HG02588 (cell line): Measurements from ENCODE around the gene SLC22A23.
"Not testable (repeated sequence)": the region's sequence is repeated elsewhere in the genome, so short reads cannot be mapped to it uniquely, and the experiment has no call there.

Source experiments
- ATAC-seq: cut with Tn5 transposase; IDR thresholded peaks from one replicate; pipeline ENCODE4 v1.9.1; 2021; ENCODE audit warnings: mild to moderate bottlenecking, moderate library complexity; ENCODE audit not compliant: unreplicated experiment

The SLC22A23 gene

DNA sequence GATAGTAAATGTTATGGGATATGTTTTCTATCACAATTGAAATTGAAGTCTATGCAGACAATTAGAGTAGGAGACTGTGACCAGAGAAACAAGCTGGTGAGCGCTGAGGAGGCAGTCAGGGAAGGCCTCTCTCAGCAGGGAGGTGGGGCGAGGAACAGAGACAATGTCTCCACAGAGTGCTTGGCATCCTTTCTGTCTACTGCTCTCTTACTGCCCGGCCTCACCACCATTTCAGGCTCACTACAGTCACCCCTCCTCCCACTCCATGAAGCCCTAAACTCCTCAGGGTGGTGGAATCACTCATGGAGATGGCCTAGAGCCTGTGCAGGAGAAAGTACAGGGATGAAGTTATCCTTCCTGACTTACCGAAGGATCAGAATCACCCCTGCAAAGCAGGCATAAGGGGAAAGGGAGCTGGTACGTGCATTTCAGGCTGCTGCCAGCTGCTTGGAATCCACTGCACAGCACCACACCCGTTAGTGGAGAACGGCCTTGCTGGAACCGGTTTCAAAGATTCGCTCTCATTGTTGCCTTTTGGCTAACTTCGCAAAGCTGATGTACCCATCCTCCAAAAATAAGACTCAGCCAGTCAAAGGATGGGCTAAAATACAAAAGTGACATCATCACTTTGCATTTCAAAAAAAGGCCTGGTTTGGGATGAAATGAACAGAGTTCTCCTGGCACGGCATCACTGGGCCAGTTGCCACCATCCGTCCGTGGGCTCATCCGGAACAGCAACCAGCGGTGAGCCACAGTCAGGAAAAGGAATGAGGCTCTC, 67.3 kb downstream of the SLC22A23 start:
- ATAC-seq, result no peak

DNA sequence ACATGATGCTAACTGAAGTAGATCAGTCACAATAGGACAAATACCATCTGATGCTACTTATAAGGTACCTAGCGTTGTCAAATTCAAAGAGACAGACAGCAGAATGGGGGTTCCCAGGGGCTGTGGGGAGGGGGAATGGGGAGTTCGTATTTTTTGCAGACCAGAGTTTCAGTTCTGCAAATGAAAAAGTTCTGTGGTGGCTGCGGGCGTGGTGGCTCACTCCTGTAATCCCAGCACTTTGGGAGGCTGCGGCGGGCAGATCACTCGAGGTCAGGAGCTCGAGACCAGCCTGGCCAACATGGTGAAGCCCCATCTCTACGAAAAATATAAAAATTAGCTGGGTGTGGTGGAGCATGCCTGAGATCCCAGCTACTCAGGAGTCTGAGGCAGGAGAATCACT, 68.1 kb downstream of the SLC22A23 start:
- ATAC-seq, result no peak

DNA sequence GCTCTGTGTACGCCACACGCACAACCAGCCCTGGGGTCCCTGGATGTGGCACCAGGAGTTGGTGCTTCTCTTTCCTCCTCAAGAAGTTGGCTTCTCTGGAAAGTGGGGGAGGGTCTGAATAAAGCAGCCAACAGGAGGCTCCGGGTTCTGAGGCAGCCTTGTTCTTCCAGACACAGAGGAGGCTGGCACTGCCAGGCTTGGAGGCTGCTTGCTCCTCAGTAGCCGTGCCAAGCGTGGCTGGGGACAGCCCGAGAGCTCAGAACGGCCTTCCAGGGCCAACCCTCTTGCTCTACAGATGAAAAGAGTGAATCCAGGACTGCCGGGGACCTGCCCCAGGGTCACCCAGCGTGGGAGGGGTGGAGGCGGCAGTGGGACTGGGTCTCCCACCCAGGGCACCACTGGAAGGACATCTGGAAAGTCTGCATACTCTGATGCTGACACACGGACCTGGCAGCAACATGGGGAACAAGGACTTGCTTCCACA, 70.4 kb downstream of the SLC22A23 start:
- ATAC-seq, result no peak

DNA sequence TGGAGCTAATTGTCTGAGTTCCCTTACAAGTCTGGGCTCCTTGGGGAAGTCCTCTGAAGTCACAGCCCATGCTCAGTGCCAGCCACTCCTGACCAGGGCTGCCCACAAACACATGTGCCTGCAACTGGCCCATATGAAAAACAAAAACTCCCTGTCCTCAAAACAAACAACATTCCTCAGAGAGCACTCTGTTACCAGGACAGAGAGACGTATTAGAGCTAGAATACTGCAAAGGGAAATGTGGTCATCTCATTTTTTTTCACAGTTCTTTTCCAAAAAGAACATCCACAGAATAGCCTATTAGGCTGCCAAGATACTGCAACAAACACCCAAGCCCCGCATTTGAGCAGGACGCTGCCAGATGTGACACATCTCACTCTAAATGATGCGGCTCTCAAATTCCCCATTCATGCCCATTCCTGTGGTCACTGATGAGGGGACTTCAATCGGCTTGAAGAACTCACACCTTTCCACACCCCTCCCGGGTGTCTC, 71.1 kb downstream of the SLC22A23 start:
- no peak for ATAC-seq

DNA sequence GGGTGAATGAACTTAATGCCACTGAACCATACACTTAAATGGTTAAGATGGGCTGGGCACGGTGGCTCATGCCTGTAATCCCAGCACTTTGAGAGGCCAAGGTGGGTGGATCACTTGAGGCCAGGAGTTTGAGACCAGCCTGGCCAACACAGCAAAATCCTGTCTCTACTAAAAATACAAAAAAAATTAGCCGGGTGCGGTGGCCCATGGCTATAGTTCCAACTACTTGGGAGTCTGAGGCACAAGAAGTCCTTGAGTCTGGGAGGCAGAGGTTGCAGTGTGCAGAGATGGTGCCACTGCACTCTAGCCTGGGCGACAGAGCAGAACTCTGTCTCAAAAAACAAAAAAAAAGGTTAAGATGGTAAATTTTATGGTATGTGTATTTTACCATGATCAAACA, 71.7 kb downstream of the SLC22A23 start:
- ATAC-seq, result not testable (repeated sequence)

DNA sequence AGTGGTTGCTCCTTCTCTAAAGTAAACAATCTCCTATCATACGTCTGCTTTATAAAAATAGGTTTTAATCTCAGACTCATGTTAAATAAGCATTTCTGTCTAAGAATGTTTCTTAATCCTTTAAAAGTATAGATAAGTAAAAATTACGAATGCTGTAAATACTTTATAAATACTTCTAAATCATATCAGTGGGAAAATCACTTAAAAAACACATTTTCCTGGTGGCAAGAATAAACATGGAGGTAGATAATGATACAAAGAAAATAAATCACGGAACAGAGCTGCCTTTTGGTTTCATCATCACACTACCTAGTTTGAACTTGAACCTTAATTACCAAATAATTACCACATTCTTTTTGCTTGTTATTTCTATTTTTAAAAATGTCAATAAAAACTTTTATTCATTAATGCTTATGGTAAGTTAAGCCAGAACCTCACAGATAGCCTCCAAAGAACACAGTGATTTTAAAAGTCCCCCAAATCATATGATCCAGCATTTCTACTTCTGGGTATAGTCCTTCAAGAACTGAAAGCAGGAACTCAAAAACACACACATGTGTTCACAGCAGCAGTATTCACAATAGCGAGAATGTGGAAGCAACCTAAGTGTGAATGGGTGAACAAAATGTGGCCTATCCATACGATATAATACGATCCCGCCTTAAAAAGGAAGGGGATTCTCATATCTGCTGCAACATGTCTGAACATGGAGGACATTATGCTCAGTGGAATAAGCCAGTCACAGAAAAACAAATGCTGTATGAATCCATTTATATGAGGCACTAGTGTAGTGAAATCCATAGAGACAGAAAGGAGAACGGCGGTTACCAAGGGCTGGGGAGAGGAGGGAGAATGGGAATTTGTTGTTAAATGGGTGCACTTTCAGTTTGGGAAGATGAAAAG, 72.4 kb downstream of the SLC22A23 start:
- no peak for ATAC-seq

DNA sequence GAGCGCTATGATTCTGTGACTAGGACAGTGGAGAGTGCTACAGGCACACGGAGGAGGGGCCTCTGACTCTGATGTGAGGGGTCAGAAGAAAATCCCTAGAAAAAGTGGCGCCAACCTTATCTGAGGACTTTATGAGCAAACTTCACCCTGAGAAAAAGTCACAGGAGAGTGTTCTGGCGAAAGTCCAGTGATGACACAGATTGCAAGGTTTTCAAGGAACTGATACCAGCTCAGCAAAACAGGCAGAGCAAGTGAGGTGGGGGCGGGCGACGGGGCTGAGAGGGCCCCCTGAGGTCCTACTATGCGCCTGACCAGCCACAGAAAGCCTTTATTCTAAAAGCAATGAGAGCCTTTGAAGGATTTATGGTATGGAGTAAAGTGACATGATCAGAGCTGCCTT, 73.3 kb downstream of the SLC22A23 start:
- ATAC-seq, result no peak

DNA sequence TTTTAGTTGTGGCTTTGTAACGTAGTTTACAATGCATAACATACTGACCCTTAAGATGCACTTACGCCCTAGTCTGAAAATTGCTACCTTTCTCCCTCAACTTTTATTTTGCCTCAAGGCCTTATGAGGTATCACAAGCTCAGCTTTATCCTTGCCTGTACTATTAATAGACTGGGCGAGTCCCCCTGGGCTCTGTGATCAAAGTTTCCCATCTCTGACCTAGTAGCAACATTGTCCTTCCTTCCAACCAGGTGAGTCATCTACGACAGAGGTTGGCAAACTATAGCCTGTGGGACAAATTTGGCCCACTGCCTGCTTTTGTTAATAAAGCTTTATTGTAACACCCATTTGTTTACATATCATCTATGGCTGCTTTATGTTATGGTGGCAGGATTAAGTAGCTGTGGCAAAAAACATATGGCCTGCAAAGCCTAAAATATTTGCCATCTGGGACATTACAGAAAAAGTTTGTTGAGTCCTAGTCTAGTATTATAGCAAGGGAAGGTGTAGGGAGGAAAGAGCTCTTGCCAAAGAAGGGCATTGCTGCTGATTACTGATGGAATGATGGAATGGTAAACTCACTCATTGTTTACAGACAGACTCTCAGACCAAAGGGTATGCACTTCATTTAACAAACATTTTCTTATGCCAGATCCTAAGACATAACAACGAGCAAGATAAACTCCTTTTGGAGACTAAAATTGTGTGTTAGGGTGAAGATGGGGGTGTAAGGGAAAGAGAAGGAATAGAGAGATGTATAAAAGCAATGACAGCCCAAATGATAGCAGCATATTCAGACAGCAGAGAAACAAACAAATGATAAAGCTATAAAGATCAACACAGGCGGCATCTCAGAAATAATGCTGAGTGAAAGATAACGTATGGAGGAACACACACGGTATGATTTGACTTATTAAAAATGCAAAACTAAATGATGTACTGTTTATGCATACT, 74.2 kb downstream of the SLC22A23 start:
- no peak for ATAC-seq

DNA sequence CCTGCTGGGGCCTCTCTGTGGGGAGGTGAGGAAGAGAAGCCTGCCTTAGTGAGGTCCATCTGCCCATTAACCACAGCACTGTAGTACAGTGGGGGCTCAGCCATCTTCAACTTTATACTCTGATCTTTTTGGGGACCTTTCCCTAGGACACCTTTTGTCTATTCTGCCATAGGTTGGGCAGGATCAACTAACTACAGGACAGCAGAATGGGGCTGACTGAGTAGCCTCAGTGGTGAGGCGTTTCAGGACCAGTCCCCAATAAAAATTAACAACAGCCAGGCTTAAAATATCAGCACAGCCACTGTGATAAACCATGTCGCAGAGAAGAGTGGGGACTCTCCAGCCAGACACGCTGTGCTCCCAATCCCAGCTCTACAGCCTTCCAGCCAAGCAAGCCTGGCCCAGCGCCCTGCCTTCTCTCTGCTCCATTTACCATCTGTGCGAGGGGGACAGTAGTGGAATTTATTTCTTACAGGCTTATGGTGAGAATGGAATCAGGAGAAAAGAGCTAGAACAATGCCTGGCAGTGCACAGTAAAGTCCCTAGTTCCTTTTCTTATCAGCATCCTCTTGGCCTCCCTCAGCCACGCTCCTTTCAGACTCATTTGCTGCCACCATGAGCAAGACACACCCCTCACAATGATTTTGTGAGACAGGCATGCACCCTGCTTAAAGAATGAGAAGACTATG, 75.5 kb downstream of the SLC22A23 start:
- ATAC-seq, result no peak

DNA sequence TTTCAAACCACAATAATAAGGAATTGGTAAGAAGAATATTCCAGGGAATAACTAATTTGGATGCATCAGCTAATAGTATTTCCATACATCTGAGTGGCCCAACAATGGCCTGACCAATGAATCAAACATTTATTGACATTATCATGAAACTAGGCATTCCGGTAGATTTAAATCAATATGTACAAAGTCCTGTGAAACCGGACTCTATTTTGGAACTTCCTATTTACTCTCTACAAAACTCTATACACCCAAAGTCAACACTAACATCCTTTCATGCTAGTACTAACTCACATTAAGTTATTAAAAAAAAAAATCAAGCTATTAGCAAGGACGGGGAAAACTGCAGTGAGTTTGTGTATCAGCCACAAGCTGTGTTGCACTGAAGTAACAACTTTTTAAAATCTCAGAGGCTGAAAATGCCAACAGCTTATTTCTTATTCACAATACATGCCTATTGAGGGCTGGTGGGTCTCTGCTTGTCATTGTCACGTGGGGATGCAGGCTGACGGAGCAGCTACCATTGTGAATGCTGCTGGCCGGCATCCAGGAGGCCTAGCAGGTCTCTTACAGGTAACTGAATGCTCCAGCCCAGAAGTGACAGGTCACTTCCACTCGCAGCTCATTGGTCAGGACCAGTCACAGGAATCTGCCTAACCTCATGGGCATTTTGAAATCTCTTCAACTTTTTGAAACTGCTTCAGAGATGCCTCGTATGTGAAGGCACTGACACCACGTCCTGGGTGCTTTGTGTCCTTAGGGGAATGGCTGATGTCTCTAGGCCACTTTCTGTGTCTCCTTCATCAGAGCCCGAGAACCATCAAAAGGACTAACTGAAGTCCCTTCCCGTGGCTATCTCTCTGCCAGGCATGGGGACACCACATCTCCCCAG, 76.3 kb downstream of the SLC22A23 start:
- no peak for ATAC-seq

DNA sequence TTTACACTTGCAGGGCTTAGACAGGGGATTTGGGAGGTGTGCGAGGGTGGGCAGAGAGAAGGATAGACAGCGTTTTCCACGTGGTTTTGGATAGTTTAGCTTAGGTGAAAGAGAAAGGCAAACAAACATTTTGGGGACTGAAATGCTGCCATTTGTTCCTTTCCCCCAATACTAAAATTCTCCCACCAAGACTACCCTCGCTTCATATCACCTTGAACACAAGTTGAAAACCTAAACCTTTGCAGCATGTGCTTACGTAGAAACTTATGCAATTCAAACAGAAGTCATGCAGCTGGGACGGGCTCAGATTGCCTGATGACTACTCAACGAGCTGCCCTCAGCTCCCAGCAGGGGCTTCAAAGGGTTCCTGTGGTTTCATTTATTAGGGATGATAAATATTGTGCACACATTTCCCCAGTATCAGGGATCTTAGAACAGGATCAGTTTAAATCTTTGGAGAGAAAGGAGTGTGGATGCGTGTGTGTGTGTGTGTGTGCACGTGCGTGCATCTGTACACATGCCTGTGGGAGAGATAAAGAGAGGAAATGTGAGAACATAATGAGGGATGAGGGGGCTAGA, 77.3 kb downstream of the SLC22A23 start:
- no peak for ATAC-seq

DNA sequence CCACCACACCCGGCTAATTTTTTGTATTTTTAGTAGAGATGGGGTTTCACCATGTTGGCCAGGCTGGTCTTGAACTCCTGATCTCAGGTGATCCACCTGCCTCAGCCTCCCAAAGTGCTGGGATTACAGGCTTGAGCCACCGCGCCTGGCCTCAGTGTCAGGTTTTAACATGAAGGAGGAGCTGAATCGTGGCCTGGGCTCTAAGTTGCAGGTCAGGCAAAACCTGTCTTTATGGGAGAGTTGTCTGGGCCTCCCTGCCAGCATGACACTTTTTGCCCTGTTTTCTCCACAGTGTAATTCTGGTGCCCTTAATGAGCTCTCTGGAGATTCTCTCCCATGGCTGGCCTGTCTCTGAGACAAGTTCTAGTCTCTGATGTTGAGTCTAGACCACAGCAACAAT, 78.0 kb downstream of the SLC22A23 start:
- ATAC-seq, result not testable (repeated sequence)

DNA sequence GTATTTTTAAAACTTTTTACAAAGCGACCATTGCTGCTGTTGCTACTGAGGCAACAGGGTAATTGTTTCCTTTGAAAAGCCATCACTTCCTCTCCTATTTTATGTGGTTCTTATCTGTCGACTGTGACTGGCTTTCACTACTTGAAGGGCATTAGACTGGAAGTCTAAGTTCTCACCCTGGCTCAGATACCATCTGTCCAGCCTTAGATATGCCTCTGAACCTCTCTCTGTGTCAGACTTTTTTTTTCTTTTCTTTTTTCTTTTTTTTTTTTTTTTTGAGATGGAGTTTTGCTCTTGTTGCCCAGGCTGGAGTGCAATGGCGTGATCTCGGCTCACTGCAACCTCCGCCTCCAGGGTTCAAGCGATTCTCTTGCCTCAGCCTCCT, 78.5 kb downstream of the SLC22A23 start:
- ATAC-seq, result not testable (repeated sequence)

DNA sequence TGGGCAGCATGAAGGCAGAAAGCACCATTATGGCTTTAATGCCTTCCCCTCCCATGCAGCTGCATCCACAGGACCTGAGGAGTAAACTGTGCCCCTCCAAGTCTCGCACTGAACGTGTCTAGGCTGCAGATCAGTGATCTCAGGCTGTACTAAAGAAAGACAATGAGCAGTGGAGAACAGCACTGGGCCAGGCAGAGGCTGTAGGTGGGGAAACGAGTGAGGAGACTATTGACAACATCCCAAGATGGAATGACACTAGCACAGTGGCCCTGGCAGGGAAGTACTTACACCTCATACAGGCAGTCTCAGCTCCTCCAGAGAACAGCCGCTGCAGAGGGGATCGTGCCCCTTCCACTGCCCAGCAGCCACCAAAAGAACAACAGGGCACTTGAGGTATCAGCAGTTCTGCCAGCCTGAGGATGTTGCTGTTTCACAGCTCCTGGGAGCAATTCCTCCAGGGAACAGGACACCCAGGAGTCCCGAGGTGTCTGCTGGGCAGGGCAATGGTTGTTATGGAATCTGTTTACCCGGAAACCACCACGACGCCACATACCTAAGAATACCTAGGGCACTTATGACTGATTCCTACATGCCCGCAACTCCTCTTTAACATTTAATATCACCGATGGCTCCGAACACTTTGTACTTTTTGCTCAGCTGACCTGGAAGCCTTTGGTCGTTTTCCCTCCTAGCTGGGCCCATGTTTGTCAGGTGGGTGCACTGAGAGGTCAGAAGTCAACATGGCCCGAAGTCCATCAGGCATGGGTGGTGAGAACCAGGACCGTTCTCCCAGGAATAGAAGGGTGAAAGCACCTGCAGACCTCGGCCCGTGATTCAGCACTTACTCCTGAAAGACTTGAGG, 79.1 kb downstream of the SLC22A23 start:
- no peak for ATAC-seq

DNA sequence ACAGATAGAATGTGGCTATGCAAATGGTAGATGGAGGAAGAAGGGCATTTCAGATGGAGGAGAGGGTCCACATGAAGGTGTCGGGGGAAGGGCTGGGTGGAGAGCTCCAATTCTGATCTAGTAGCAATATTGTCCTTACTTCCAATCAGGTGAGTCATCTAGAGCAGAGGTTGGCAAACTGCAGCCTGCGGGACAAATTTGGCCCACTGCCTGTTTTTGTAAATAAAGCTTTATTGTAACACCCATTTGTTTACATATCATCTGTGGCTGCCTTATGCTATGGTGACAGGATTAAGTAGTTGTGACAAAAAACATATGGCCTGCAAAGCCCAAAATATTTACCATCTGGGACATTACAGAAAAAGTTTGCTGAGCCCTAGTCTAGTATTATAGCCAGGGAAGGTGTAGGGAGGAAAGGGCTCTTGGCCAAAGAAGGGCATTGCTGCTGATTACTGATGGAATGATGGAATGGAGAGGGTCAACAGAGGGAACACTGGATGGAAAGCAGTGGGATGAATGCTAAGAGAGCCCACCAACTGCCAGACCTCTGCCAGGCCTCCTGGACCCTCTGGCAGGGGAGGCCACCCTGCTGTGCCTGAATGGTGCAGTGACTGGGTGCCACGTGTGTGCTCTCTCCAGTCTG, 79.8 kb downstream of the SLC22A23 start:
- ATAC-seq, result no peak

DNA sequence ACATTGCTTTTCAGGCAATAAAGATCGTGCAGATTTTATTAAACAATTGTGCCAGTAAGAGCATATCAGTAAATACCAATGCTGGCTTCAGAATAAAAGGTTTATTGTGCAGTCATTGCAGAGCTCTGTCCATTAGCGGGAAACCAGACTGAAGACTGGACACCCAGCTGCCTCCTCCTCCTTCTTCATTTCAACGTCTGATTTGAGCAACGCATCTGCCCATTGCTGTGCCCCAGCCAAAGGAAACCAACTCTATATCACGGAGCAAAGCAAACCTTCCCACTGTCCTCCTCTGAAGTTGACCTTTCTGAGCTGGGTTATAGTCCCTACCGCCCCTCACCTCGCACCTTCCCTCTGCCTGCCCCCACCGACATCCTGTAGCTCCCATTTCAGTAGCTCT, 80.8 kb downstream of the SLC22A23 start:
- no peak for ATAC-seq

DNA sequence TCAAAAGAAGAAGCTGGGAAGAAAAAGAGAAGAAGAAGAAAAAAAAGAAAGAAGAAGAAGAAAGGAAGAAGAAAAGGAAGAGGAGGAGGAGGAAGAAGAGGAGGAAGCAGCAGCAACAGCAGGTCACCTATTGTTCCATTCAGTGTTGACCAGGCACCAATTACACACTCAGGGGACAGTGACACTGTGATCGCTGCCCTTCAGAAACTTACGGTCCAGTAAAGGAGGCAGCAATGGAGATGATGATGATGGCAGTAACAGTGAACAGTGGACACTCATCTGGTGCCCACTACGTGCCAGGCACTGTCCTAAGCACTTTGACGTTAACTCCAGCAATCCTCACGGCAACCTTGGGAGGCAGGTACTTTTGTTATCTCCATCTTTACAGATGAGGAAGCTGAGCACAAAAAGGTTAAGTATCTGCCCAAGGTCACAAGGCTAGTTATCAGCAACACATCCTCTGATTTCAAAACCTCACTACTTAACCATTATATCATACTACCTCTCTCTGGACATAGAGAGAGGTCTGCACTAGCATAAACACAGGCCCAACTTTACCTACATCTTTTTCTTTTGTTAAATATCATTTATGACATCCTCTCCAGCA, 83.2 kb downstream of the SLC22A23 start:
- no peak for ATAC-seq
